Measurements from ENCODE around the gene RALGPS1. TPM values are rescaled to one million over a fixed set of nuclear protein-coding genes. Genes with fewer than 3 reads are reported as not detected.
A peak's percentile ranks its signal among the peaks of the same experiment; 100 is the strongest.

Gene RALGPS1
- 1 to 10 TPM; 3.8 to 6.4 TPM for polyA plus RNA-seq

- peak within 1 kb of the TSS; percentile 58 to 77 for H3K4me3 ChIP-seq (ENCODE audit: low read depth in 1 of 2, low read length in 2 of 2)
- no peaks in the 10 kb centered on the region for H3K36me3 ChIP-seq (ENCODE audit: control insufficient read depth in 2 of 2, insufficient read depth in 2 of 2, low read length in 1 of 2)
- H3K4me1 ChIP-seq (ENCODE audit: control insufficient read depth in 2 of 2, insufficient read depth in 2 of 2, low read length in 1 of 2) = peaks cover 0 to 6% of the 10 kb centered on the region in 2 donors
- peak within 1 kb of the TSS; percentile 93 to 95 for H3K27ac ChIP-seq (ENCODE audit: low read depth in 2 of 2, low read length in 1 of 2)
- H3K27me3 ChIP-seq (ENCODE audit: control insufficient read depth in 1 of 2, insufficient read depth in 2 of 2, low read length in 2 of 2) = no peaks in the 10 kb centered on the region
- H3K9me3 ChIP-seq (ENCODE audit: control insufficient read depth in 2 of 2, insufficient read depth in 1 of 2, low read depth in 1 of 2, low read length in 1 of 2) = no peaks in the 10 kb centered on the region
- 0 to 1% methylated on average over 48 to 105 of the region's 105 CpGs for WGBS, 2 donors
These were observed at the start of gene RALGPS1 for GRCh38 chr9:126914458-126915280. RALGPS1 (plus strand) TSS chr9:126914782; CDS start chr9:126962290, 47,508 bp downstream.

- H3K36me3 ChIP-seq (ENCODE audit: control insufficient read depth in 2 of 2, insufficient read depth in 2 of 2, low read length in 1 of 2) = peaks cover 0 to 4% of the 10 kb centered on the region in 2 donors
- no peaks in the 10 kb centered on the region for H3K4me1 ChIP-seq (ENCODE audit: control insufficient read depth in 2 of 2, insufficient read depth in 2 of 2, low read length in 1 of 2)
- no peak overlapping the region for H3K27ac ChIP-seq (ENCODE audit: low read depth in 2 of 2, low read length in 1 of 2)
- 67 to 79% methylated on average over 7 of the region's 7 CpGs for WGBS, 2 donors
- no peak overlapping the region for H3K4me3 ChIP-seq (ENCODE audit: low read depth in 1 of 2, low read length in 2 of 2)
- no peaks in the 10 kb centered on the region for H3K27me3 ChIP-seq (ENCODE audit: control insufficient read depth in 1 of 2, insufficient read depth in 2 of 2, low read length in 2 of 2)
- no peaks in the 10 kb centered on the region for H3K9me3 ChIP-seq (ENCODE audit: control insufficient read depth in 2 of 2, insufficient read depth in 1 of 2, low read depth in 1 of 2, low read length in 1 of 2)
These were observed 45.2 kb upstream of the RALGPS1 start for GRCh38 chr9:126869368-126869767.

GRCh38 chr9:126872516-126872915, 42.1 kb upstream of the RALGPS1 start:
- H3K9me3 ChIP-seq (ENCODE audit: control insufficient read depth in 2 of 2, insufficient read depth in 1 of 2, low read depth in 1 of 2, low read length in 1 of 2) = no peaks in the 10 kb centered on the region
- WGBS, 2 donors = 82 to 87% methylated on average over 4 of the region's 4 CpGs
- H3K4me3 ChIP-seq (ENCODE audit: low read depth in 1 of 2, low read length in 2 of 2) = no peak overlapping the region
- no peaks in the 10 kb centered on the region for H3K36me3 ChIP-seq (ENCODE audit: control insufficient read depth in 2 of 2, insufficient read depth in 2 of 2, low read length in 1 of 2)
- no peaks in the 10 kb centered on the region for H3K4me1 ChIP-seq (ENCODE audit: control insufficient read depth in 2 of 2, insufficient read depth in 2 of 2, low read length in 1 of 2)
- no peak overlapping the region for H3K27ac ChIP-seq (ENCODE audit: low read depth in 2 of 2, low read length in 1 of 2)
- no peaks in the 10 kb centered on the region for H3K27me3 ChIP-seq (ENCODE audit: control insufficient read depth in 1 of 2, insufficient read depth in 2 of 2, low read length in 2 of 2)

- no peak overlapping the region for H3K4me3 ChIP-seq (ENCODE audit: low read depth in 1 of 2, low read length in 2 of 2)
- 76 to 77% methylated on average over 9 of the region's 9 CpGs for WGBS, 2 donors
- peaks cover 0 to 6% of the 10 kb centered on the region in 2 donors for H3K36me3 ChIP-seq (ENCODE audit: control insufficient read depth in 2 of 2, insufficient read depth in 2 of 2, low read length in 1 of 2)
- no peak overlapping the region for H3K27ac ChIP-seq (ENCODE audit: low read depth in 2 of 2, low read length in 1 of 2)
- H3K27me3 ChIP-seq (ENCODE audit: control insufficient read depth in 1 of 2, insufficient read depth in 2 of 2, low read length in 2 of 2) = no peaks in the 10 kb centered on the region
- no peaks in the 10 kb centered on the region for H3K9me3 ChIP-seq (ENCODE audit: control insufficient read depth in 2 of 2, insufficient read depth in 1 of 2, low read depth in 1 of 2, low read length in 1 of 2)
- no peaks in the 10 kb centered on the region for H3K4me1 ChIP-seq (ENCODE audit: control insufficient read depth in 2 of 2, insufficient read depth in 2 of 2, low read length in 1 of 2)
These were observed 39.9 kb upstream of the RALGPS1 start for GRCh38 chr9:126874546-126875314.

- no peaks in the 10 kb centered on the region for H3K27me3 ChIP-seq (ENCODE audit: control insufficient read depth in 1 of 2, insufficient read depth in 2 of 2, low read length in 2 of 2)
- 73 to 79% methylated on average over 3 to 4 of the region's 4 CpGs for WGBS, 2 donors
- H3K4me3 ChIP-seq (ENCODE audit: low read depth in 1 of 2, low read length in 2 of 2) = no peak overlapping the region
- H3K9me3 ChIP-seq (ENCODE audit: control insufficient read depth in 2 of 2, insufficient read depth in 1 of 2, low read depth in 1 of 2, low read length in 1 of 2) = no peaks in the 10 kb centered on the region
- H3K27ac ChIP-seq (ENCODE audit: low read depth in 2 of 2, low read length in 1 of 2) = no peak overlapping the region
- no peaks in the 10 kb centered on the region for H3K4me1 ChIP-seq (ENCODE audit: control insufficient read depth in 2 of 2, insufficient read depth in 2 of 2, low read length in 1 of 2)
- peaks cover 3 to 14% of the 10 kb centered on the region in 2 donors for H3K36me3 ChIP-seq (ENCODE audit: control insufficient read depth in 2 of 2, insufficient read depth in 2 of 2, low read length in 1 of 2)
These were observed 38.6 kb upstream of the RALGPS1 start for GRCh38 chr9:126875756-126876510.

- no peaks in the 10 kb centered on the region for H3K27me3 ChIP-seq (ENCODE audit: control insufficient read depth in 1 of 2, insufficient read depth in 2 of 2, low read length in 2 of 2)
- H3K9me3 ChIP-seq (ENCODE audit: control insufficient read depth in 2 of 2, insufficient read depth in 1 of 2, low read depth in 1 of 2, low read length in 1 of 2) = no peaks in the 10 kb centered on the region
- H3K4me1 ChIP-seq (ENCODE audit: control insufficient read depth in 2 of 2, insufficient read depth in 2 of 2, low read length in 1 of 2) = no peaks in the 10 kb centered on the region
- no peak overlapping the region for H3K27ac ChIP-seq (ENCODE audit: low read depth in 2 of 2, low read length in 1 of 2)
- H3K36me3 ChIP-seq (ENCODE audit: control insufficient read depth in 2 of 2, insufficient read depth in 2 of 2, low read length in 1 of 2) = peaks cover 4 to 15% of the 10 kb centered on the region in 2 donors
- no peak overlapping the region for H3K4me3 ChIP-seq (ENCODE audit: low read depth in 1 of 2, low read length in 2 of 2)
- WGBS, 2 donors = 81 to 83% methylated on average over 4 of the region's 4 CpGs
These were observed 38.1 kb upstream of the RALGPS1 start for GRCh38 chr9:126876531-126876930.

GRCh38 chr9:126877418-126877817, 37.2 kb upstream of the RALGPS1 start:
- H3K4me3 ChIP-seq (ENCODE audit: low read depth in 1 of 2, low read length in 2 of 2) = no peak overlapping the region
- H3K36me3 ChIP-seq (ENCODE audit: control insufficient read depth in 2 of 2, insufficient read depth in 2 of 2, low read length in 1 of 2) = peaks cover 4 to 15% of the 10 kb centered on the region in 2 donors
- H3K9me3 ChIP-seq (ENCODE audit: control insufficient read depth in 2 of 2, insufficient read depth in 1 of 2, low read depth in 1 of 2, low read length in 1 of 2) = no peaks in the 10 kb centered on the region
- H3K4me1 ChIP-seq (ENCODE audit: control insufficient read depth in 2 of 2, insufficient read depth in 2 of 2, low read length in 1 of 2) = no peaks in the 10 kb centered on the region
- H3K27me3 ChIP-seq (ENCODE audit: control insufficient read depth in 1 of 2, insufficient read depth in 2 of 2, low read length in 2 of 2) = no peaks in the 10 kb centered on the region
- 90% methylated on average over 9 of the region's 9 CpGs for WGBS, 2 donors
- H3K27ac ChIP-seq (ENCODE audit: low read depth in 2 of 2, low read length in 1 of 2) = no peak overlapping the region

GRCh38 chr9:126879288-126879687, 35.3 kb upstream of the RALGPS1 start:
- peaks cover 4 to 15% of the 10 kb centered on the region in 2 donors for H3K36me3 ChIP-seq (ENCODE audit: control insufficient read depth in 2 of 2, insufficient read depth in 2 of 2, low read length in 1 of 2)
- H3K4me3 ChIP-seq (ENCODE audit: low read depth in 1 of 2, low read length in 2 of 2) = no peak overlapping the region
- H3K4me1 ChIP-seq (ENCODE audit: control insufficient read depth in 2 of 2, insufficient read depth in 2 of 2, low read length in 1 of 2) = no peaks in the 10 kb centered on the region
- H3K27ac ChIP-seq (ENCODE audit: low read depth in 2 of 2, low read length in 1 of 2) = no peak overlapping the region
- no peaks in the 10 kb centered on the region for H3K27me3 ChIP-seq (ENCODE audit: control insufficient read depth in 1 of 2, insufficient read depth in 2 of 2, low read length in 2 of 2)
- no peaks in the 10 kb centered on the region for H3K9me3 ChIP-seq (ENCODE audit: control insufficient read depth in 2 of 2, insufficient read depth in 1 of 2, low read depth in 1 of 2, low read length in 1 of 2)
- 80 to 82% methylated on average over 9 of the region's 9 CpGs for WGBS, 2 donors

- whole genome bisulfite sequencing, 2 donors = 92 to 93% methylated on average over 23 of the region's 23 CpGs
- H3K36me3 ChIP-seq (ENCODE audit: control insufficient read depth in 2 of 2, insufficient read depth in 2 of 2, low read length in 1 of 2) = peaks cover 4 to 15% of the 10 kb centered on the region in 2 donors
- no peak overlapping the region for H3K4me3 ChIP-seq (ENCODE audit: low read depth in 1 of 2, low read length in 2 of 2)
- no peaks in the 10 kb centered on the region for H3K9me3 ChIP-seq (ENCODE audit: control insufficient read depth in 2 of 2, insufficient read depth in 1 of 2, low read depth in 1 of 2, low read length in 1 of 2)
- no peaks in the 10 kb centered on the region for H3K4me1 ChIP-seq (ENCODE audit: control insufficient read depth in 2 of 2, insufficient read depth in 2 of 2, low read length in 1 of 2)
- H3K27ac ChIP-seq (ENCODE audit: low read depth in 2 of 2, low read length in 1 of 2) = peak overlapping the region in 1 of 2 donors; percentile 24
- H3K27me3 ChIP-seq (ENCODE audit: control insufficient read depth in 1 of 2, insufficient read depth in 2 of 2, low read length in 2 of 2) = no peaks in the 10 kb centered on the region
These were observed 34.2 kb upstream of the RALGPS1 start for GRCh38 chr9:126880226-126880946.
